Stimulated activated CD8-positive, alpha-beta memory T cell treated with anti-CD3 and anti-CD28 coated beads, Interleukin-4, amount 100 ng/mL, for 4 hours (primary cell): ENCODE measurements around the gene TRIM51G.
"Not testable (repeated sequence)": the region's sequence is repeated elsewhere in the genome, so short reads cannot be mapped to it uniquely, and the experiment has no call there.

Experiments
- DNase-seq, 2 donors: peaks; one replicate each; pipeline ENCODE4 v3.0.0-alpha.2; 2020; ENCODE audit warnings: low read depth in 2 of 2, low spot score in 1 of 2

Gene TRIM51G

GRCh38 chr11:48983785-48984184, at the start of gene TRIM51G:
TRIM51G (minus strand) TSS chr11:48983885; CDS start chr11:48981695, 2,190 bp downstream.
- not testable (repeated sequence) for DNase-seq

GRCh38 chr11:49028523-49028922, 44.8 kb upstream of the TRIM51G start, which contains the start of gene TRIM49B:
TRIM49B (plus strand) TSS chr11:49028823; CDS start chr11:49031600, 2,777 bp downstream.
- not testable (repeated sequence) for DNase-seq

GRCh38 chr11:48968592-48968991, 15.1 kb downstream of the TRIM51G start:
- not testable (repeated sequence) for DNase-seq

GRCh38 chr11:48955315-48956049, 28.2 kb downstream of the TRIM51G start:
- not testable (repeated sequence) for DNase-seq

- DNase-seq: not testable (repeated sequence)
These were observed 37.9 kb downstream of the TRIM51G start for GRCh38 chr11:48945796-48946195.
